Inflammatory macrophage (primary cell): ENCODE results near the gene PTX4.
"Not testable (repeated sequence)": the region's sequence is repeated elsewhere in the genome, so short reads cannot be mapped to it uniquely, and the experiment has no call there.

Experiments
- DNase-seq, 2 donors: peaks; one replicate each; pipeline ENCODE4 v3.0.0-alpha.2; 2020 to 2022

The PTX4 gene

DNA sequence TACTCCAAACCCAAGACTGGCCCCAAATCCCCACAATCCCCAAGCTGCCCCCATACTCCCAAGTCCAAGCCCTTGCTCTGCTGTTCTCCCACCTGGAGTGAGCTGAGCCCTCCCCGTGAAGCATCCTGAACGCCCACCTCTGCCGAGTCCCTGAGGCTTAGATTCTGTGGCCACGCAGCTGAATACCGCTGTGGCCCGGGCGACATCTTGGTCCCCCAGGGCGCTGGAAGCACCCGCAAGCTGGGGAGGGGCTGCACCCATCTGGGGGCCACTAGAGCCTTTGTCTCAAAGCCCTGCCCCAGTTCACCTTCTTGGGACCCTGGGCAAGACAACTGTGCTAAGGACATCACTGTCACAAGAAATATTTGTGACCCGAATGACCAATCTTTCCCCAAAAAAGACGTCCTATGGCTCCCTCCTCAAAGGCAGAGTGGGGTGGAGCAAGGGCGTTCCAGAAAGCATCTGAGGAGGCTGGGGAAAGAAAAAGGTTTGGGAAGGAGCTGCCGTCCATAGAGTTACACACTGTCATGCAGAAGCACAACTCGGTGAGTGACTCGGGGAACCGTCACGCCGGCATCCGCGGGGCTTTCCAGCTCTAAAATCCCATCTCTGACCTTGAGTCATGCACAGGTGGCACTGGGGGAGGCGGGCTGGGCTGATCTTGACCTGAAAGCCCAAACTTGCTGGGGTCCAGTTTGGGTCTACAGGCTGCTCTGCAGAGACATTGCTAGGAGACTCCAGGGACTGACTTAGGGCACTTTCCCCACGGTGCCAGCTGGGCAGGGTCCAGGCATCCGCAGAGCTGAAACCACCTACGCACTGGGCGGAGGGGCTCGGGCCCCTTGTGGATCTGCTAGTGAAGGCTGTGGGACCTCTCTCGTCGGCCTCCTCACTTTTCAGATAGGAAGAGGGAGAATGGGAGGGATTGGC lies 6.6 kb downstream of the PTX4 start:
- DNase-seq = no peak

DNA sequence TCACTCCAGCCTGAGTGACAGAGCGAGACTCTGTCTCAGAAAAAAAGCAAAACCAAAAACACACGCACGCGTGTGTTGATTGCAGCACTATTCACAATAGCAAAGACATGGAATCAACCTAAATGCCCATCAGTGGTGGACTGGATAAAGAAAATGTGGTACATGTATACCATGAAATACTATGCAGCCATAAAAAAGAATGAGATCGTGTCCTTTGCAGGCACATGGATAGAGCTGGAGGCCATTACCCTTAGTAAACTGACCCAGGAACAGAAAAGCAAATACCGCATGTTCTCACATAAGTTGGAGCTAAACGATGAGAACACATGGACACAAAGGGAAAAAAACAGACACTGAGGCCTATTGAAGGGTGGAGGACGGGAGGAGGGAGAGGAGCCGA lies 9.8 kb downstream of the PTX4 start:
- not testable (repeated sequence) for DNase-seq

DNA sequence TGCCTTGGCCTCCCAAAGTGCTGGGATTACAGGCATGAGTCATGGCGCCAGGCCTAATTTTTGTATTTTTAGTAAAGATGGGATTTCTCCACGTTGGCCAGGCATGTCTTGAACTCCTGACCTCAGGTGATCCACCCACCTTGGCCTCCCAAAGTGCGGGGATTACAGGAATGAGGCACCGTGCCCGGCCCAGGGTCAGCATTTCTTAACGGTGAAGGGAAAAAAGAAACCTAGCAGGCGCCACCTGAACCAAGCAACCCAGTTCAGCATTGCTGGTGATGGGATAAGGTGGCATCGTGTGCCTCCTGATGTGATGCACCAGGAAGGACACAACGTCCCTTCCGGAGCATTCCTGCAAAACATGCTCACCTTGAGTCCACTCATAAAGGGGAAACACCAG lies 11.7 kb downstream of the PTX4 start:
- no peak for DNase-seq

DNA sequence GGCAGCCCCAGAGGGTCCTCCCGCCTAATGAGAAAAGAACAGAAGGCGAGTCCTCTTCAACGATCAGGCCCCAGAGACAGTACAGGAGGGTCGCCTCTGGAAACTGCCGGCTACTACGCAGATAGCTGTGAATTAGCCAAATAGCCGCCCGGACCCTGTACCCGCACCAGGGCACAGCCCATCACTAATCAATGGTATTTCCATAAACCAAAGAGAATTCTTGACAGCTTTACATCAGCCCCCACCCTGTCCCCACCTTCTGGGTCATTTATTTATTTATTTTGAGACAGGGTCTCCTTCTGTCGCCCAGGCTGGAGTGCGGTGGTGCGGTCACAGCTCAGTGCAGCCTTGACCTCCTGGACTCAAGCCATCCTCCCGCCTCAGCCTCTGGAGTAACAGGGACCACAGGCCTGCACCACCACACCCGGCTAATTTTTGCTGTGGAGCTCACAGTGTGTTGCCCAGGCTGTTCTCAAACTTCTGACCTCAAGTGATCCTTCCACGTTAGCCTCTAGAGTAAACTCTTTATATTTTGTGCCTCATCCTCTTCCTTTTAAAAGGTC lies 13.1 kb downstream of the PTX4 start:
- no peak for DNase-seq

DNA sequence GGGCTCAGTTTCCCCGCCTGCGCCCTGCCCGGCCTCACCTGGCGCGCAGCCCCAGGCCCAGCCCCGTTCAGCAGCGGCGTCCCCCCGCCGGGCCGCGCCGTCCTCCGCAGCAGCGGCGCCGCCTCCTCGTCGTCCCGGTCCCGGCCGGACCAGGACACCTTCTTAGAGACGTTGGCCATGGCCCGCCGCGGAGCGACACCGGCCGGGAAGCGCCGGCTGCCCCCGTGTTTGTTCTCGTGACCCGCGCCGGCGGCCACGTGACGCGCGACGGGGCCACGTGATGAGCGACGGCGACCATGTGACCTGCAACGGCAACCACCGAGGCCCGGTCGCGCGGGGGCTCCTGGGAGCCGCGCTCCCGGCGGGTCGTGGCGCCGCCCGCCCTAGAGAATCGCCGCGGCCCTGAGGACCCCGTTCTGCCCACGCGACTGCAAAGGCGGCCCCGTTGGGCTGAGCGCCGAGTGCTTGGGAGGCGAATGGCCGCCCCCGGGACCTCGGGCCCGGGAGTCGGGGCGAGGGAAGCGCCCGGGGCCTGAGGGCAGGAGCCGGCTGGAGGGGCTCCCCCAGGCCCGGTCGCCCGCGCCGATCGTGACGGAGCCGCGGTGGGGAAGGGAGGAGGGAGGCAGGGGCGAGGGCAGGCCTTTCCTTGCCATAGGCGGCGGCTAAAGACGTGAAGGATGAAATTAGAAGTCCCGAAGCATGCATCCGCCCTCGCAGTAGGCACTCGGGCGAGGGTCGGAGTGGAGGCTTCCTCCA lies 13.8 kb downstream of the PTX4 start, which contains the start of gene CLCN7:
Gene CLCN7, minus strand, starts transcription at position 233 of the 756 bp plus-strand sequence. Its CDS starts 54 bp downstream, at position 179.
- DNase-seq = peak; percentile 83 to 92

DNA sequence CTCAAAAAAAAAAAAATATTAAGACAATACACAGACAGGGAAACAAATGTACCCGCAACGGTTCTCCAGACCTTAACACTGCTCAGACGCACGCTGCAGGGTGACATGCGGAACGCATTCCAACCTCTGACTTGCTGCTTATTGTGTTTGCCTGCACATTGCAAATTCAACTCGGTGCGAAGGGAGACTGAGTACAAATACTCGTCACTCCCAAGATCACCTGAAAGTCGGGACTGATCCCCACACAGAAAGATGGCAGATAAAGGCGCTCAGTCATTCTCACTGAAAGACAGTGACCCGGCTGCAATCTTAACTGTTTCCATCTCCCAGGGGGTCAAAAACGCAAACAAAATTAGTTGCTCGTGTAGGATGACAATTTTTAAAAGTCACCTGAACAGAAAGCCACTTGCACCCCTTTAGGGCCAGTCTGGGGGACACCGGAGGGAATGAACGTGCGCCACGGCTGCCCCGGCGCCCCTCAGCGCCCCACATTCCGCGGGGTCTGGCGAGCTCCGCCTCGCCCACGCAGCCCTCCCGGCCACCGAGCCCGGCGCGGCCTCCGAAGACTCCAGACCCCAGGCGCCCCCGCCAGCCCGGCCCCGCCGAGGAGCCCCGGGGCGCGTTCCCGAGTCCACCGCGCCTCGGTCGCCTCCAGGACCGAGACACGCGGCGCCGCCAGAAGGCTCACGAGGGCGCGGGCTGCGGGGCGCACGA lies 14.5 kb downstream of the PTX4 start:
- peak in 1 of 2 donors; percentile 30 for DNase-seq

DNA sequence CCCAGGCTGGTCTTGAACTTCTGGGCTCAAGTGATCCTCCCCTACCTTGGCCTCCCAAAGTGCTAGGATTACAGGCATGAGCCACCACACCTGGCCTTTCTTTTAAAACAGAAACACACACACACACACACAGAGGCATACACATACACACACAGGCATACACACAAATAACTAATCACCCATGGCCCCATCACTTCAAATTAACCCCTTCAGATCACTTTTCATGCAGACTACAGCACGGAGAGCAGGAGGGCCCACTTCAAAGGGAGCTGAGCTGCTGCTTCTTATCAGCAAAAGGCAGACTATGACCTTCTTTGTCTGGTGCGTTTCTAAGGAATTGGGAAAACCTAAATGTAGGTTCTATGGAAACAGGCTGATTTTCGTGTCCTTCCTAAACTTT lies 15.8 kb downstream of the PTX4 start:
- no peak for DNase-seq

DNA sequence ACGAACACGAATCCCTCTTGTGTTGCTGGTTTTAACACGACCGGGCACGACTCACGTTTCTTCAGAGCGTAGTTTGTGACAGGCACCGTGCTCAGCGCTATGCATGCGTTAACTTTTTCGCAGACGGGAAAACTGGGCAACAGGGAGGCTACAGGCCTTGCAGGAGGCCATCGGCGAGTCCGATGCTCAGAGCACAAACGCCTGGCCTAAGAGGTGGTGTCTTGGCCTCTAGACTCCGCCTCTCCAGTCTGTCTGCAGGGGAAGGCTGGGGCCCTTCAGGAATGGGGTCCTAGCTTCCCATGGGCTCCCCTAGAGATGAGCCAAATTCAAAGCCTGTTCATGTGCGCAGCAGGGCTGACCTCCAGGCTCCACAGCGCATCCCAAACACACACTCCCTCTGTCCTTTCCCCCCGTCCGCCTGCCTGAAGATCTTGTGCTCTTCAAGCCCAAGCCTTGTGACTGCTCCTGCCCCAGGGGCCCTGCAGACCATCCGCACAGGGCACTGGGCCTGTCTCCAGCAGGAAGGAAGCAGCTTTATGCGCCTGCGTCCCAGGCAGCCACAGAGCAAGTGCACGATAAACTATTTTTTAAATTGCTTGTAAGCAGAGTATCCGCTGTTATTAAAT lies 17.1 kb downstream of the PTX4 start:
- DNase-seq = peak; percentile 34 to 68

DNA sequence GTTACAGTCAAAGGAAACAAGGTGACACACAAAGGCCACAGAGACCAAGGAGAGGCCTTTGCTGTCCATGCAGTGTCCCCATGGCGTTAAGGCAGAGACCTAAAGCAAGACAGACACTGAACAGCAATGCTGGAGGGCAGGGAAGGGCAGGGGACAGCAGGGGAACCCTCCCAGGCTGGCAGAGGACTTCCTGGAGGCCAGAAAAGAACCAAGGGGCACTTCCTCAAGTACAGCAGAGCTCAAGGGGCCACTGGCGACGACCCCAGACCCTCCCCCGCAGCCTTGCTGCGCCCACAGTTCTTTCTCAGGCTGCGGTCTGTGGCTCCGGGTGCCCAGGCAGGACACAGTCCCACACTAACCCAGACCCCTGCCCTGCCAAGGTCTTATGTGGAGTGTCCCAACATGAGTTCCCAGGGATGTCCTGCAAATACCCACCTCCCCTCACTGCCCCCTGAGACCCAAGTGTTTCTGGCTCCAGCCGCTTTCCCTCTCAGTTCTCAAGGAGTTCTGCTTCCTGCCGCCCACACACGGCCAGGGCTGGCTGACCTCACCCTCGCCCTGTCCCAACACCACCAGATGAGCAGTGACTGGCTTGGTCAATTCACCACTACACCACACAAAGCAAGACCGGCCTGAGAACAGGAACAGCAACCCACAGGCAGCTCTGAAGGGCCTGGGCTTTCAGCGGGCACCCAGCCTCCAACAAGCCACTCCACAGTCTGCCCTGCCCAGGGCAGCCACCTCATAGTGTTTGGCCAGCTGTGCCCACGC lies 18.1 kb downstream of the PTX4 start:
- peak; percentile 98 for DNase-seq

DNA sequence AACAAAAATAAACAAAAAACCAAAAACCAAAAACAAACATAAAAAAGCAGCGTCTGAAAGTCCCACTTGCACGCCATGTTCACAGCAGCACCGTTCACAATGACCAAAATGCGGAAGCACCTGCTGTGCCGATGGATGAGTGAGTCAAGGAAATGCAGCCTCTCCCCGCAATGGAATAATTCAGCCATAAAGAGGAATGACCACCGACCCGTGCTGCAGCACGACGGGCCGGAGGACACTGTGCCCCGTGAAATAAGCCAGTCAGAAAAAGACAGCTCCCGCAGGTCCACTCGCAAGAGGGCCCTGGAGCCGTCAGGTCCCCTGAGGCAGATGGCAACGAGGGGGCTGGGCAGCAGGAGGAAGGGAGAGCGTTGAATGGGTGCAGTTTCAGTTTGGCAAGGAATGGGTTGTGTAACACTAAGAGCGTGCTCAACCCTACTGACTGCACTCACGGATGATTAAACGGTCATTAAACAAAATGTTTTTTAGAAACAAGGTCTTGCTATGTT lies 19.0 kb downstream of the PTX4 start:
- DNase-seq = peak; percentile 80 to 85

DNA sequence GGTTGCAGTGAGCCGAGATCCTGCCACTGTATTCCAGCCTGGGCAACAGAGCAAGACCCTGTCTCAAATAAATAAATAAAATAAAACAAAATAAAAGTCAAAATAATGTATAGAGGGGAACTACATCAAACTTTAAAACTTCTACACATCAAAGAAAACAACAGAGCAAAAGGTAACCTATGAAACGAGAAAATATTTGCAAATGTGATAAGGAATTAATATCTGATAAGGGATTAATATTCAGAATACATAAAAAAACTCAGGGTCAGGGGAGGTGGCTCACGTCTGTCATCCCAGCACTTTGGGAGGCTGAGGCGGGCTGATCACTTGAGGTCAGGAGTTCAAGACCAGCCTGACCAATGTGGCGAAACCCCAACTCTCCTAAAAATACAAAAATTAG lies 19.6 kb downstream of the PTX4 start:
- not testable (repeated sequence) for DNase-seq

DNA sequence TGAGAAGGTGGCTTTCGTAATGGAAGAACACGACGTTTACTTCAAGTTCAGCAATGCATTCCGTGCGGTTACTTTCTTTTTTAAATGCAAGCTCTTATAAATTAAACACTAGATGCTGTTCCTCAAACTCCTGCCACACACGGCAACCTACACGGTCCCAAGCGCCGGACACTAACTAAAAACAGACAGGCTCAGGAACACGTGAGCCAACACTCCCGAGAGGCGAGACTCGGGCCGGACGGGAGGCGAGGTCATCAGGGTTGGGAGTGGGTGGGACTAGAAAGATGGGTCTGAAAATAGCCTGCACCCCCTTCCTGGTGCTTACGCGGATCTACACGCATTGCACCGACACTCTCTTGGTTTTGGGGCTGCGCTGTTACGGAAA lies 20.3 kb downstream of the PTX4 start:
- peak; percentile 69 to 92 for DNase-seq

DNA sequence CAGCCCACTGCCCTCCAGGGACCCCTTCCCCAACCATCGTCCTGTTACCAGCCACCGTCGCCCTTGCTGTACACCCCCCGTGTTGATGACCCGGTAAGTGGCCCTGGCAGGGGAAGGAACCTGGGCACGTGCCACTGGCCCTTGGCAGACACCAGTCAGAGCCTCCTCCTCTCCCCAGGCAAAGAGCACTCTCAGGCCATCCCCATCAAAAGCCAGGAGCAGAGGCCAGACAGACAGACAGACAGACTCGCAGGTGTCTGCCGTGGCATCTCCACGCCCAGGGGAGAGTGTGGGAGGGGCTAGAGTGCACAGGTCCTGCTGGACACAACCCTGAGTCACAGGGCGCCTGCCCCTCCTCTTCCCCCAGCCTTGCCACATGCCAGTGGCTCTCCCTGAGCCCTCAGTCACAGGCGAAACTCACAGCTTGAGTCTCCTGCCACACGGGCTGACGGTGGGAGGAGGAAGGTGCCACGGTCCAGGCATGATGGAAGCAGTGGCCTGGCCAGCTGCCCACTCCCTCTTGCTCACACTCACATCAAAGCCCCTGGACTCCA lies 21.7 kb downstream of the PTX4 start:
- DNase-seq = peak in 1 of 2 donors; percentile 31

DNA sequence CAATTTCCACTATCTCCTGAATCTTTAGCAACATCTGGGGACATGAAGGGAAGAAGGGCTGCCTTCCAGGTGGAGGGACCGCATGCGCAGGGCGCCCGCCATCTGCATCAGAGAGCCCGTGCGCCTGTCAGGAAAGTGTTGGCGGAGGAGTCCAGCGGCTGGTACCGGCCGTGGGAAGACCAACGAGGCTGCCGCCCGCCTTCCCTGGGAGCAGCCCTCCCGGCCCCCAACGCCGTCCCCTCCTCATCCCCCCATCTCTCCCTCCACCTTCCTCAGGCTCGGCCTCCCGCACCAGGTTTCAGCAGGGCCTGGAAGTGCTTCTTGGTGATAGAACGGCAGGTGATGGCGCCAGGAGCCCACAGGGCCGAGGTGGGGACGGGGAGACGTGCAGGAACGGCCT lies 22.7 kb downstream of the PTX4 start:
- no peak for DNase-seq

DNA sequence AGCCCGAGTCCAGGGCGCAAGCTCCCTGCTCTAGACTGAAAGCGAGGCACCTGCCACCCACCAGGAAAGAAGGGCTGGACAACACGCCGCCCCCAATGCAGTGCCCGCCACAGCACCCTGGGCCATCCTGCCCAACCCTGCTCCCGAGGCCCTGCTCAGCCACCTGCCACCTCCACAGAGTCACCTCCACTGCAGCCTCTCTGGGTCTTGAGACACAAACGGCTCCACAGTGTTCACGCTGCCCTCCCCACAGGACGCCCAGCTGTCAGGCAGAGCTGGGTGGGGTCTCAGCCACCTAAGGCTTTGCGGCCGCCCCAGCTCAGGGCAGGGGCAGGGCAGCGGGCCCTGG lies 23.2 kb downstream of the PTX4 start:
- DNase-seq = no peak

DNA sequence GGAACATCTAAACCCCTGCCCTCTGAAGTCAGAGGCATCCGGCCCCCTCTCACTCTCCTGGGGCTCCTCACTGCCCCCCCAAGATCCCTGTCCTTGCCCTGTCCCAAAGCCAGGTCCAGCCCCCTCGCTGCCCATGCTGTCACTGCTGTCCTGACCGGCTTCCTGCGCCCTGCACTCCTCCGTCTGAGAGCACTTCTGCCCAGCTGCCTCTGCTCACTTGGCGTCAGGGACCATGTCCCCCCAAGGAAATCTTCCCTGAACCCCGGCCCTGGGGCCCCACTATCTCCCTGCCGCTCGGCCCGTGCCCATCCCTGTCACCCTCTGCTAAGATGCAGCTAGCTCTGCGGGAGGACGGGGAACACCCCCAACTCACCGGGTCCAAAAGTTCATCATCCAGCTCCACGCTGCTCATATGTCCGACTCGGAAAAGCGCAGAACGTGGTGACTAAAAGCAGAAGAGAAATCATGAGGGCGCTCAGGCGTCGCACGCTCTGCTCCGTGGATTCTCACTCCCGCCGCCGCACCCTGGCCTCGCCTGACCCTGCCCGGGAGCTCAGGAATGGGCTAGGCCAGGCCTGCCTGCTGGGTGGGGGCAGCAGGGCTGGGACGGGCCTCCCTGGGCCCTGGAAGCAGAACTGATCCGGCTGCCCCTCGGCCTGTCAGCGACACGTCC lies 23.7 kb downstream of the PTX4 start:
- DNase-seq = no peak

DNA sequence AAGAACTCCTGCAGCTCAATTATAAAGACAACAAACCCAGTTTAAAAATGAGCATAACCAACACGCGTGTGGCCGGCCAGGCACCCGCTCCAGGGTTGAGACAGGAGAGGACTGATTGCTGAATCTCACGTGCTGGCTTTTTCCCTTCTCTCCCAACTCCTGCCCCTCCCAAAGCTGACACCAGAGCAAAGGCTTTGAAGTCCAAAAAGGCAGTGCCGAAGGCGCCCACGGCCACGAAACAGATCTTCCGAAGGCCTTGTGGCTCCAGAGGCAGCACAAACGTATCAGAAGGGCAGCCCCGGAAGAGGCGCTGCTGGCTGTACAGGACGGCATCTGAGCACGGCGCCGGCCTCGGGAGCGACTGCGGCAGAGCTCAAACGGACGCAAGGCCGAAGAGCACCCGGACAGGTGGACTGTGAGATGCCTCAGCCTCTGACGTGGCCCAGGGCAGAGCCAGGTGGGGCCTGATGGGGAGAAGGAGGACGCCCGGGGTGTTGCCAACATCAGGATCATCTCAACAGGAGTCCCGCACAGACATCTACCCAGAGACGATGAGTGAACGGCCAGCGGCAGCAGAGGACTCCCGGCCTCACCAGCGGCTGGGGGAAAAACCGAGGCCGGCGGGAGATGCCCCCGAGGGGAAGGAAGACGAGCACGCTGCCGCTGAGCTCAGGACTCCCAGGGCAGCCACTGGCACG lies 24.4 kb downstream of the PTX4 start:
- no peak for DNase-seq

DNA sequence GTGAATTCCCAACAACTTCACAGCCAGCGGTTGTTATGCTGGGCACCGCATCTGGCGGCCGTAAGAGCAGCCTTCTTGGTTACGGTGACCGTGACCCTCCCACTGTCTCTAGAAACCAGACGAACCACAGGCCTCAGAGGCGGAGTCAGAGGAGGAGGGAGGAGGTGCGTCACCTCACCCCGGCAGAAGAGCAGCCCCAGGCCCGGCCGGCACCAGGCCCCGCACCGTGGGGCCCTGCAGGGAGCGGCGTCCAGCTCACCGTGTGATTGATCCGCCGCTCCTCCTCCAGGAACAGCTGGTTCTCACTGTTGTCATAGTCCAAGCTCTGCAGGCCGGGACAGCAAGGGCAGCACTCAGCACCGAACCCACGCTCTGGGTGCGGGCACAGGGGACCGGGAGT lies 27.6 kb downstream of the PTX4 start:
- DNase-seq = no peak

DNA sequence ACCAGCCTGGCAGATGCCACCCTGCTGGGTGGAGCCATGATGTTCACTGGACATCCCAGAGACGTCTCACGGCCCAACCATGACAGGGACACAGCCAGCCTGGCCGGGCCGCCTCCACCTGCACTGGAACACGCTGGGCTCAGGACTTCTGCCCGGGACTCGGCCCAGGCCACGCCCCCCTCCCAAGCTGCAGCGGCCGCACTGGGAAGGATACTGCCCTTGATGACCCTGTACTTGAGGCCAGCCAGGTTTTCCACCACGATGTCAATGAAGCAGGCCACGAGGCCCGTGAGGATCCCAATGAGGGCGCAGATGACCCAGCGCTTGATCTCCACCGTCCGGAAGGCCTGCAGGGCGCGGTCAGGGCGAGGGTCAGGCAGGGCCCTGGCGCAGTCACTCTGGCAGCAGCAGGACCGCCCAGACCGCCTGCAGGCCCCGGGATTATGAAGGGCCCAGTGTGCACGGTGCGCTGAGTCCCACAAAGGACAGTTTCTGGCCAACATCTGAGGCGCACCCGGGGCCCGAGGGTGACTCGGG lies 28.1 kb downstream of the PTX4 start:
- no peak for DNase-seq
